ENCODE measurements around the gene MRAP2.

The MRAP2 gene

GRCh38 chr6:84135291-84135690 is 101.7 kb downstream of the MRAP2 start:
- no peak for DNase-seq (ENCODE audit: low spot score)

- DNase-seq (ENCODE audit: low spot score) = no peak
These were observed 102.9 kb downstream of the MRAP2 start for GRCh38 chr6:84136364-84137050.

GRCh38 chr6:84137051-84137375 is 103.4 kb downstream of the MRAP2 start:
- no peak for DNase-seq (ENCODE audit: low spot score)

GRCh38 chr6:84137989-84138575 is 104.5 kb downstream of the MRAP2 start:
- DNase-seq (ENCODE audit: low spot score) = no peak

GRCh38 chr6:84139311-84139710 is 105.7 kb downstream of the MRAP2 start:
- DNase-seq (ENCODE audit: low spot score) = no peak
